GM18498 (cell line): ENCODE measurements around the gene ACVRL1.

Experiments used
- ATAC-seq: cut with Tn5 transposase; IDR thresholded peaks from one replicate; pipeline ENCODE4 v1.9.1; 2021; ENCODE audit warnings: mild to moderate bottlenecking, moderate library complexity; ENCODE audit not compliant: unreplicated experiment

Gene ACVRL1

GRCh38 chr12:51938726-51939125 lies 31.4 kb downstream of the ACVRL1 start:
- no peak for ATAC-seq

- ATAC-seq: no peak
These were observed 33.8 kb downstream of the ACVRL1 start for GRCh38 chr12:51941011-51941581.

- ATAC-seq: no peak
These were observed 34.3 kb downstream of the ACVRL1 start for GRCh38 chr12:51941604-51942003.

GRCh38 chr12:51942056-51942455 lies 34.8 kb downstream of the ACVRL1 start:
- no peak for ATAC-seq

- no peak for ATAC-seq
These were observed 35.2 kb downstream of the ACVRL1 start for GRCh38 chr12:51942501-51943000.

GRCh38 chr12:51943346-51943745 lies 36.0 kb downstream of the ACVRL1 start:
- ATAC-seq: no peak

GRCh38 chr12:51944608-51945233 lies 37.4 kb downstream of the ACVRL1 start:
- no peak for ATAC-seq

- ATAC-seq: no peak
These were observed 40.1 kb downstream of the ACVRL1 start for GRCh38 chr12:51947246-51947996.

GRCh38 chr12:51948066-51948465 lies 40.8 kb downstream of the ACVRL1 start:
- ATAC-seq: no peak

GRCh38 chr12:51949342-51950030 lies 42.2 kb downstream of the ACVRL1 start:
- ATAC-seq: no peak

GRCh38 chr12:51950682-51951198 lies 43.4 kb downstream of the ACVRL1 start:
- ATAC-seq: no peak

- peak; percentile 89 for ATAC-seq
These were observed 44.0 kb downstream of the ACVRL1 start, which contains the start of gene ACVR1B for GRCh38 chr12:51951199-51951842. ACVR1B (plus strand) TSS chr12:51951699; CDS start chr12:51951744, 45 bp downstream.

- no peak for ATAC-seq
These were observed 44.8 kb downstream of the ACVRL1 start for GRCh38 chr12:51951843-51952722.

GRCh38 chr12:51953089-51953488 lies 45.8 kb downstream of the ACVRL1 start:
- no peak for ATAC-seq

GRCh38 chr12:51953864-51954263 lies 46.6 kb downstream of the ACVRL1 start:
- no peak for ATAC-seq

GRCh38 chr12:51954561-51955361 lies 47.5 kb downstream of the ACVRL1 start:
- no peak for ATAC-seq

- ATAC-seq: no peak
These were observed 48.4 kb downstream of the ACVRL1 start for GRCh38 chr12:51955702-51956101.

GRCh38 chr12:51958542-51958941 lies 51.2 kb downstream of the ACVRL1 start:
- ATAC-seq: no peak

GRCh38 chr12:51959211-51959610 lies 51.9 kb downstream of the ACVRL1 start:
- ATAC-seq: no peak
